ENCODE results near the gene TNS4.

Gene TNS4

GRCh38 chr17:40472733-40473452 lies 28.5 kb downstream of the TNS4 start:
- no peak for DNase-seq (ENCODE audit: low read depth in 2 of 2)

- DNase-seq (ENCODE audit: low read depth in 2 of 2), result no peak
Observed at GRCh38 chr17:40471846-40472732, 29.3 kb downstream of the TNS4 start.

- no peak for DNase-seq (ENCODE audit: low read depth in 2 of 2)
Observed at GRCh38 chr17:40470932-40471828, 30.2 kb downstream of the TNS4 start.

- no peak for DNase-seq (ENCODE audit: low read depth in 2 of 2)
Observed at GRCh38 chr17:40469805-40470675, 31.4 kb downstream of the TNS4 start.

- DNase-seq (ENCODE audit: low read depth in 2 of 2), result no peak
Observed at GRCh38 chr17:40468560-40468959, 32.9 kb downstream of the TNS4 start.

- no peak for DNase-seq (ENCODE audit: low read depth in 2 of 2)
Observed at GRCh38 chr17:40467281-40467867, 34.0 kb downstream of the TNS4 start.

- DNase-seq (ENCODE audit: low read depth in 2 of 2), result no peak
Observed at GRCh38 chr17:40466298-40466971, 35.0 kb downstream of the TNS4 start.

- no peak for DNase-seq (ENCODE audit: low read depth in 2 of 2)
Observed at GRCh38 chr17:40464392-40464855, 37.0 kb downstream of the TNS4 start.

GRCh38 chr17:40463122-40463550 lies 38.3 kb downstream of the TNS4 start:
- no peak for DNase-seq (ENCODE audit: low read depth in 2 of 2)

- no peak for DNase-seq (ENCODE audit: low read depth in 2 of 2)
Observed at GRCh38 chr17:40462343-40463121, 38.9 kb downstream of the TNS4 start.

- DNase-seq (ENCODE audit: low read depth in 2 of 2), result no peak
Observed at GRCh38 chr17:40461732-40462342, 39.6 kb downstream of the TNS4 start.

- no peak for DNase-seq (ENCODE audit: low read depth in 2 of 2)
Observed at GRCh38 chr17:40460968-40461731, 40.3 kb downstream of the TNS4 start.

GRCh38 chr17:40460604-40460967 lies 40.8 kb downstream of the TNS4 start:
- no peak for DNase-seq (ENCODE audit: low read depth in 2 of 2)

GRCh38 chr17:40459636-40460603 lies 41.5 kb downstream of the TNS4 start:
- no peak for DNase-seq (ENCODE audit: low read depth in 2 of 2)

GRCh38 chr17:40458851-40459482 lies 42.5 kb downstream of the TNS4 start:
- no peak for DNase-seq (ENCODE audit: low read depth in 2 of 2)
